Adipocyte (in vitro differentiated cells): ENCODE results near the gene TMEM132D.
"Not testable (repeated sequence)": the region's sequence is repeated elsewhere in the genome, so short reads cannot be mapped to it uniquely, and the experiment has no call there.

Experiments used
- DNase-seq: peaks from one replicate; pipeline ENCODE4 v3.0.0-alpha.2; 2015; ENCODE audit warnings: low read depth
- H3K27me3 ChIP-seq: replicated peaks from 2 replicates; pipeline ENCODE4 v1.7.0; 2013; ENCODE audit warnings: mild to moderate bottlenecking, low read length, moderate library complexity; ENCODE audit not compliant: control insufficient read depth, insufficient read depth
- H3K36me3 ChIP-seq: 2 replicates; pipeline ENCODE4 v1.7.0; 2013; ENCODE audit warnings: low read length, mild to moderate bottlenecking, moderate library complexity; ENCODE audit not compliant: control insufficient read depth, insufficient read depth, severe bottlenecking
- H3K4me1 ChIP-seq: 2 replicates; pipeline ENCODE4 v1.7.0; 2013; ENCODE audit warnings: mild to moderate bottlenecking, low read length, moderate library complexity; ENCODE audit not compliant: control insufficient read depth, insufficient read depth
- H3K4me3 ChIP-seq: 2 replicates; pipeline ENCODE4 v1.7.0; 2013; ENCODE audit warnings: mild to moderate bottlenecking, low read length, moderate library complexity
- H3K9ac ChIP-seq: 2 replicates; pipeline ENCODE4 v1.7.0; 2013; ENCODE audit warnings: mild to moderate bottlenecking, low read length, moderate library complexity
- H3K9me3 ChIP-seq: 2 replicates; pipeline ENCODE4 v1.7.0; 2013; ENCODE audit warnings: mild to moderate bottlenecking, low read length, moderate library complexity; ENCODE audit not compliant: control insufficient read depth

The TMEM132D gene

GRCh38 chr12:129200576-129200975 is 703.2 kb downstream of the TMEM132D start:
- no peak for DNase-seq
- Histone ChIP-seq H3K27me3 (no peaks in the 10 kb centered on the region), H3K4me1 (no peaks in the 10 kb centered on the region), H3K36me3 (no peaks in the 10 kb centered on the region), H3K9ac (no peak overlapping the region), H3K4me3 (no peak overlapping the region), H3K9me3 (peaks cover 3% of the 10 kb centered on the region)

DNA sequence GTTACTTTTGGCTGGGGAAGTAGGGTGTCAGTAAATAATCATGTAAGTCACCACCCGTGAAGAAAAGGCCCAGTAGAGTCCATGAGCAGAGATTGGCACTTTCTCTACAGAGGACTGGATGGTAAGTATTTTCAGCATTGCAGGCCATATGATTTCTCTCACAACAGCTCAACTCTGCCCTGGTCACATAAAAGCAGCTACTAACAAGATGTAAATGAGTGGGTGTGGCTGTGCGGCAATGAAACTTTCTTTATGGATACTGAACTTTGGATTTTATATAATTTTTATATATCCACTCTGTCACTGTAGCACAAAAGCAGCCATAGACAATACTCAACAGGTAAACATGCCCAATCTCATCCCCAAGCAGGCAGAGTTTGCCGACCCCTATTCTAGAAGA is 706.9 kb downstream of the TMEM132D start:
- Histone ChIP-seq H3K4me1 (no peaks in the 10 kb centered on the region), H3K36me3 (no peaks in the 10 kb centered on the region), H3K4me3 (no peak overlapping the region), H3K9me3 (peaks cover 11% of the 10 kb centered on the region), H3K9ac (no peak overlapping the region), H3K27me3 (no peaks in the 10 kb centered on the region)
- DNase-seq = no peak

GRCh38 chr12:129195081-129195480 is 708.7 kb downstream of the TMEM132D start:
- no peak for DNase-seq
- H3K9ac ChIP-seq = no peak overlapping the region
- no peak overlapping the region for H3K4me3 ChIP-seq
- peaks cover 11% of the 10 kb centered on the region for H3K9me3 ChIP-seq
- H3K36me3 ChIP-seq = no peaks in the 10 kb centered on the region
- no peaks in the 10 kb centered on the region for H3K27me3 ChIP-seq
- H3K4me1 ChIP-seq = no peaks in the 10 kb centered on the region

GRCh38 chr12:129193263-129193871 is 710.5 kb downstream of the TMEM132D start:
- H3K4me3 ChIP-seq = no peak overlapping the region
- DNase-seq = no peak

GRCh38 chr12:129190827-129191226 is 713.0 kb downstream of the TMEM132D start:
- peaks cover 18% of the 10 kb centered on the region for H3K9me3 ChIP-seq
- no peaks in the 10 kb centered on the region for H3K36me3 ChIP-seq
- H3K4me3 ChIP-seq = no peak overlapping the region
- no peaks in the 10 kb centered on the region for H3K27me3 ChIP-seq
- H3K4me1 ChIP-seq = no peaks in the 10 kb centered on the region
- H3K9ac ChIP-seq = no peak overlapping the region
- no peak for DNase-seq

More at GRCh38 chr12:129193263-129193871, 710.5 kb downstream of the TMEM132D start:
- Histone ChIP-seq H3K4me1 (no peaks in the 10 kb centered on the region), H3K9ac (no peak overlapping the region), H3K27me3 (no peaks in the 10 kb centered on the region), H3K36me3 (no peaks in the 10 kb centered on the region), H3K9me3 (peaks cover 11% of the 10 kb centered on the region)

- not testable (repeated sequence) for H3K4me3 ChIP-seq, H3K27me3 ChIP-seq, H3K4me1 ChIP-seq, H3K9ac ChIP-seq, DNase-seq, H3K36me3 ChIP-seq
- peaks cover 18% of the 10 kb centered on the region for H3K9me3 ChIP-seq
Measured at GRCh38 chr12:129189879-129190278, 713.9 kb downstream of the TMEM132D start.

- Histone ChIP-seq H3K9me3 (peaks cover 15% of the 10 kb centered on the region), H3K9ac (no peak overlapping the region), H3K4me3 (no peak overlapping the region), H3K27me3 (no peaks in the 10 kb centered on the region), H3K36me3 (no peaks in the 10 kb centered on the region), H3K4me1 (no peaks in the 10 kb centered on the region)
- DNase-seq = no peak
Measured at GRCh38 chr12:129186952-129187351, 716.9 kb downstream of the TMEM132D start.

DNA sequence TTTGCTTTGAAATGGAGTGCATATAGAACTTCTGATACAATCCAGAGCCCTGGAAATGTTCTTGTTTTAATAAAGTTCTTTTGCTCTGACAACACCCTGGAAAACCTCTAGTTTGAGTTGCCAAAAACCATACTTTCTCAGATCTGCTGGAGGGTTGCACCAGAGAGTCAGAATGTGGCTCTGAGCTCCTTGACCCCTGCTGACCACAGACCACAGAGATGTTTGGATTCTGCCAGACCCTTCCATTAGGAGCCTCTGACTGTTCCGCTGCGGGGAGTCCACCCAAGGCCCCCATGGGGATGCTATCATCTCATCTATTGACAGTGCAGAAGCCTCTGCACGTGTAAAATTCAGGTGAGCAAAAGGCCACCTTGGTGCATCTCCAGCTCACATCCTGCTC is 718.0 kb downstream of the TMEM132D start:
- peaks cover 15% of the 10 kb centered on the region for H3K9me3 ChIP-seq
- no peak overlapping the region for H3K4me3 ChIP-seq
- DNase-seq = peak; percentile 35
- H3K27me3 ChIP-seq = no peaks in the 10 kb centered on the region
- H3K9ac ChIP-seq = no peak overlapping the region
- no peaks in the 10 kb centered on the region for H3K36me3 ChIP-seq
- H3K4me1 ChIP-seq = no peaks in the 10 kb centered on the region

- Histone ChIP-seq H3K27me3 (no peaks in the 10 kb centered on the region), H3K9me3 (peaks cover 15% of the 10 kb centered on the region), H3K4me1 (no peaks in the 10 kb centered on the region), H3K4me3 (no peak overlapping the region), H3K9ac (no peak overlapping the region), H3K36me3 (no peaks in the 10 kb centered on the region)
- DNase-seq = no peak
Measured at GRCh38 chr12:129184127-129184928, 719.5 kb downstream of the TMEM132D start.

GRCh38 chr12:129179941-129180553 is 723.8 kb downstream of the TMEM132D start:
- no peak for DNase-seq
- Histone ChIP-seq H3K4me3 (no peak overlapping the region), H3K4me1 (no peaks in the 10 kb centered on the region), H3K9me3 (peaks cover 4% of the 10 kb centered on the region), H3K27me3 (no peaks in the 10 kb centered on the region), H3K36me3 (no peaks in the 10 kb centered on the region), H3K9ac (no peak overlapping the region)

- DNase-seq = peak; percentile 8
- Histone ChIP-seq H3K9ac (no peak overlapping the region), H3K9me3 (peaks cover 6% of the 10 kb centered on the region), H3K4me1 (no peaks in the 10 kb centered on the region), H3K27me3 (no peaks in the 10 kb centered on the region), H3K4me3 (no peak overlapping the region), H3K36me3 (no peaks in the 10 kb centered on the region)
Measured at GRCh38 chr12:129169928-129170327, 733.9 kb downstream of the TMEM132D start.
